Peyer's patch (tissue), 4 donors: Measurements from ENCODE around the gene S100A6.

Experiments used
- CTCF ChIP-seq, 6 experiments: fragments of 450-650 bp in 4 of 6; fragments of 200-600 bp in 2 of 6; sonication (generic) in 1 of 6; IDR thresholded peaks; one replicate each; pipeline ENCODE4 v1.5.1; 2017 to 2019; ENCODE audit warnings: antibody characterized with exemption in 6 of 6, mild to moderate bottlenecking in 3 of 6, moderate library complexity in 1 of 6
- POLR2A ChIP-seq, 2 donors: fragments of 450-650 bp; IDR thresholded peaks; one replicate each; pipeline ENCODE4 v1.5.1; 2017; ENCODE audit warnings: antibody characterized with exemption in 2 of 2, mild to moderate bottlenecking in 2 of 2, moderate library complexity in 2 of 2

- no peak for TF ChIP-seq POLR2A (IDR thresholded peaks at IDR 0.05)
- TF ChIP-seq CTCF (IDR thresholded peaks at IDR 0.05): peak; percentile 49 to 94 (median 88)
Measured at GRCh38 chr1:153510984-153511410, 24.8 kb downstream of the S100A6 start.
